Peyer's patch (tissue), 4 donors: ENCODE measurements around the gene FOSL1. TPM values are rescaled to one million over a fixed set of nuclear protein-coding genes. Genes with fewer than 3 reads are reported as not detected.

Source experiments
- DNase-seq, 3 donors: peaks; one replicate each; pipeline ENCODE4 v3.0.0-alpha.2; 2017 to 2019
- H3K27ac ChIP-seq, 4 donors: fragments of 200-600 bp; sonication (generic); one replicate each; pipeline ENCODE4 v1.5.1; 2016 to 2019
- H3K27me3 ChIP-seq, 2 donors: fragments of 200-600 bp; sonication (generic); one replicate each; pipeline ENCODE4 v1.5.1; 2019
- H3K36me3 ChIP-seq, 3 donors: fragments of 200-600 bp; sonication (generic); one replicate each; pipeline ENCODE4 v1.5.1; 2016 to 2019
- H3K4me1 ChIP-seq, 4 donors: fragments of 200-600 bp; sonication (generic); one replicate each; pipeline ENCODE4 v1.5.1; 2016 to 2019
- H3K4me3 ChIP-seq, 4 donors: fragments of 200-600 bp; sonication (generic); 1 replicate in 3 of 4; 2 replicates in 1 of 4; pipeline ENCODE4 v1.5.1; 2016 to 2019; ENCODE audit warnings: mild to moderate bottlenecking in 1 of 4
- H3K9me3 ChIP-seq, 4 donors: fragments of 200-600 bp; sonication (generic); one replicate each; pipeline ENCODE4 v1.5.1; 2016 to 2019; ENCODE audit warnings: mild to moderate bottlenecking in 1 of 4
- POLR2A ChIP-seq, 2 donors: fragments of 450-650 bp; IDR thresholded peaks; one replicate each; pipeline ENCODE4 v1.5.1; 2017; ENCODE audit warnings: antibody characterized with exemption in 2 of 2, mild to moderate bottlenecking in 2 of 2, moderate library complexity in 2 of 2
- total RNA-seq, 4 donors: library from RNA; depleted of rRNA; stranded (reverse); fragments of >200 nt; gene quantifications; one replicate each; pipeline ENCODE4 v1.1.0, GENCODE V29; 2016
- TF ChIP-seq, protein P1 (sequence below), 6 experiments: fragments of 450-650 bp in 4 of 6; fragments of 200-600 bp in 2 of 6; sonication (generic) in 1 of 6; IDR thresholded peaks; one replicate each; pipeline ENCODE4 v1.5.1; 2017 to 2019; ENCODE audit warnings: antibody characterized with exemption in 6 of 6, mild to moderate bottlenecking in 3 of 6, moderate library complexity in 1 of 6

The FOSL1 gene
- total RNA-seq, 4 donors from 2014 or later = 1.5 to 7.4 (median 1.7) TPM; not detected in 1

- no peaks in the 10 kb centered on the region for H3K27me3 ChIP-seq
- no peak overlapping the region for H3K4me3 ChIP-seq
- H3K36me3 ChIP-seq = peaks cover 0 to 58% (median 0%) of the 10 kb centered on the region in 3 donors
- TF ChIP-seq, protein P1, sequence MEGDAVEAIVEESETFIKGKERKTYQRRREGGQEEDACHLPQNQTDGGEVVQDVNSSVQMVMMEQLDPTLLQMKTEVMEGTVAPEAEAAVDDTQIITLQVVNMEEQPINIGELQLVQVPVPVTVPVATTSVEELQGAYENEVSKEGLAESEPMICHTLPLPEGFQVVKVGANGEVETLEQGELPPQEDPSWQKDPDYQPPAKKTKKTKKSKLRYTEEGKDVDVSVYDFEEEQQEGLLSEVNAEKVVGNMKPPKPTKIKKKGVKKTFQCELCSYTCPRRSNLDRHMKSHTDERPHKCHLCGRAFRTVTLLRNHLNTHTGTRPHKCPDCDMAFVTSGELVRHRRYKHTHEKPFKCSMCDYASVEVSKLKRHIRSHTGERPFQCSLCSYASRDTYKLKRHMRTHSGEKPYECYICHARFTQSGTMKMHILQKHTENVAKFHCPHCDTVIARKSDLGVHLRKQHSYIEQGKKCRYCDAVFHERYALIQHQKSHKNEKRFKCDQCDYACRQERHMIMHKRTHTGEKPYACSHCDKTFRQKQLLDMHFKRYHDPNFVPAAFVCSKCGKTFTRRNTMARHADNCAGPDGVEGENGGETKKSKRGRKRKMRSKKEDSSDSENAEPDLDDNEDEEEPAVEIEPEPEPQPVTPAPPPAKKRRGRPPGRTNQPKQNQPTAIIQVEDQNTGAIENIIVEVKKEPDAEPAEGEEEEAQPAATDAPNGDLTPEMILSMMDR (IDR thresholded peaks at IDR 0.05) = no peak
- no peak for TF ChIP-seq POLR2A (IDR thresholded peaks at IDR 0.05)
- no peak for DNase-seq
- H3K4me1 ChIP-seq = peaks cover 0 to 21% (median 4%) of the 10 kb centered on the region in 4 donors
- no peak overlapping the region for H3K27ac ChIP-seq
- no peaks in the 10 kb centered on the region for H3K9me3 ChIP-seq
Observed at GRCh38 chr11:65864706-65865471, 35.3 kb downstream of the FOSL1 start.

DNA sequence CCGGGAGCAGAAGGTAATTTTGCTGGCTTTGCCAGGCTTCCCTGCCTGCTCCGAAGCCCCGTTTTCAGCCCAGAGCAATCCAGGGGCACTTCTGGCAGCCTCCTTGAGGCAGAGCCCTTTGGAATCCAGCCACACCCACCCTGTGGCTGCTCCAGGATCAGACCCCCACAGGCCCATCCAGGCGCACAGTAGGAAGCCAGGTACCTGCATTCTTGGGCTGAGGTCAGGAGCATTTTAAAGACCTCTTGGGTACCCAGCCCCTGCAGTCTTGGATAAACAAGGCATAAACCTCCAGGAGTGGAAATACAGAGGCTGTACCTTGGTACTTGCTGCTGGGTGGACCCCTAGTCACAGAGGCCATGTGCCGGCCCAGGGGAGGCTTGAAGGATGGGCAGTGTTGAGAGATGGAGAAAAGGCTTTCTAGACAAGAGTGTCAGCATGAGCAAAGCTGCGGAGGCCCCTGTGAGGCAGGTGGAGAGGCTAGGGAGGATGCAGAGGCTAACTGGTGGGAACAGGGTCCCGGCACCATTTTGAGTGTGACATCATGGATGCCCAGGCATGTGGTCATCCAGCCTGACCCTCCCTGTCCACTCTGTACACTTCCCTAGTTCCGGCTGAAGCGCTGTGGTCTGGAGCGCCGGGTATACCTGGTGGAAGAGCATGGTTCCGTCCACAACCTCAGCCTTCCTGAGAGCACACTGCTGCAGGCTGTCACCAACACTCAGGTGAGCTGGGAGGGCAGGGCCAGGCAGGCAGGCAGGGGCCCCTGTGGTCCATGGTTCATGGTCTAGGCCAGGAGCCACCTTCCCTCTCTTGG is 36.1 kb downstream of the FOSL1 start:
- TF ChIP-seq POLR2A (IDR thresholded peaks at IDR 0.05) = no peak
- Histone ChIP-seq H3K4me3 (no peak overlapping the region), H3K27ac (no peak overlapping the region), H3K27me3 (no peaks in the 10 kb centered on the region), H3K4me1 (peaks cover 0 to 25% (median 6%) of the 10 kb centered on the region in 4 donors), H3K9me3 (no peaks in the 10 kb centered on the region), H3K36me3 (peaks cover 0 to 58% (median 0%) of the 10 kb centered on the region in 3 donors)
- DNase-seq = no peak

- Histone ChIP-seq H3K27ac (no peak overlapping the region), H3K4me3 (no peak overlapping the region), H3K36me3 (peaks cover 0 to 58% (median 0%) of the 10 kb centered on the region in 3 donors)
Observed at GRCh38 chr11:65862941-65863888, 37.0 kb downstream of the FOSL1 start.

DNA sequence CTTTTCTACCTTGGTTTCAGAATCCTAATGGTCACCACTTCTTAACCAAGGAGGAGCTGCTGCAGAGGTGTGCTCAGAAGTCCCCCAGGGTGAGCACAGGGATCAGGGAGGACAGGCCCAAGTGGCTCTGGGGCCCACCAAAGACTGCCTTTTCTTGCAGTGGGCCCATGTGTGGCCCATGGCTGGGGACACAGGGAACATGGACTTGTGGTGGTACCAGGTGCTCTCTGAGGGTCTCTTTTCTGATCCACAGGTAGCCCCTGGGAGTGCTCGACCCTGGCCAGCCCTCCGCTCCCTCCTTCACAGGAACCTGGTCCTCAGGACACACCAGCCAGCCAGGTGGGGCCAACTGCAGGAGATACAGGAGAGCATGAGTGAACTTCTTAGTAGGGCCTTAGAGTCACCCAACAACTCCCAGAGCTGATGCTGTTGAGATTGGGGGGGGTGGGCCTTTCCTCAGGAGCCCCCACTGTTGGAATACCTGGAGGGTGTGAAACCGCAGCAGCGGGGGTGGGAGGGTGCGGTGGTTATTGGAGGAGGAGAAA is 37.9 kb downstream of the FOSL1 start:
- Histone ChIP-seq H3K27me3 (no peaks in the 10 kb centered on the region), H3K27ac (no peak overlapping the region), H3K4me1 (peaks cover 0 to 25% (median 6%) of the 10 kb centered on the region in 4 donors), H3K36me3 (peaks cover 0 to 57% (median 0%) of the 10 kb centered on the region in 3 donors), H3K9me3 (no peaks in the 10 kb centered on the region), H3K4me3 (no peak overlapping the region)
- TF ChIP-seq, protein P1 (IDR thresholded peaks at IDR 0.05) = no peak
- no peak for TF ChIP-seq POLR2A (IDR thresholded peaks at IDR 0.05)
- peak in 1 of 3 donors; percentile 49 for DNase-seq

More at GRCh38 chr11:65862941-65863888, 37.0 kb downstream of the FOSL1 start:
- H3K27me3 ChIP-seq = no peaks in the 10 kb centered on the region
- peaks cover 0 to 25% (median 6%) of the 10 kb centered on the region in 4 donors for H3K4me1 ChIP-seq
- DNase-seq = no peak
- no peaks in the 10 kb centered on the region for H3K9me3 ChIP-seq
- TF ChIP-seq POLR2A (IDR thresholded peaks at IDR 0.05) = no peak
- TF ChIP-seq, protein P1 (IDR thresholded peaks at IDR 0.05) = no peak

DNA sequence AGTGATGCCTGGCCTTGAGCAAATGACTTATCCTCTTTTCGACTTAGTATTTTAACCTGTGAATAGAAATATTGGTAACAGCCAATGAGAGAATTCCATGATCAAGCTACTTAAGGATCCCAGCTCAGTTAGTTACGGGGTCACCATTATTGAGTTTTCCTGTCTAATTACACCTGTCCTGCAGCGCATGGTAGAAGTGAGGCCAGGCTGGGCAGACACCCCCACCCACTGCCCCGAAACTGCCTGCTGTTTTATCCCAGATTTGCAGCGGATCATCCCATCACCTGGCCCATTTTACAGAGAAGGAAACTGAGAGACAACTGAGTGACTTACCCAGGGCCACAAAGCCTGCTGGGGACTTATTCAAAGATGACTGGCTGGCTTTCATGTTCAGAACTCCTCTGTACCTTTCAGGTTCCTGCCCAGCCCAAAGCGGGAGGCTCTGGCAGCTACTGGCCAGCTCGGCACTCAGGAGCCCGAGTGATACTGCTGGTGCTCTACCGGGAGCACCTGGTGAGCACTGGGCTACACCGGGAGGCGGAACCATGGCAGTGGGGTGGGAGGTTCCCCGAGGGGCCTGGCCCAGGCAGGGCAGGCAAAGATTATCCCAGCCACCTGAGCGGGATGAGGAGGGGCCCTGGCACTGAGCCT is 38.5 kb downstream of the FOSL1 start:
- Histone ChIP-seq H3K27ac (peak overlapping the region; percentile 95 to 99 (median 97)), H3K4me3 (peak overlapping the region; percentile 80 to 97 (median 90)), H3K27me3 (no peaks in the 10 kb centered on the region), H3K4me1 (peaks cover 0 to 25% (median 7%) of the 10 kb centered on the region in 4 donors), H3K36me3 (peaks cover 0 to 51% (median 0%) of the 10 kb centered on the region in 3 donors), H3K9me3 (no peaks in the 10 kb centered on the region)
- TF ChIP-seq POLR2A (IDR thresholded peaks at IDR 0.05) = no peak
- TF ChIP-seq, protein P1 (IDR thresholded peaks at IDR 0.05) = no peak
- DNase-seq = peak in 1 of 3 donors; percentile 72
